ENCODE measurements around the gene UTS2R. TPM values are rescaled to one million over a fixed set of nuclear protein-coding genes. Genes with fewer than 3 reads are reported as not detected.
A peak's percentile ranks its signal among the peaks of the same experiment; 100 is the strongest.

UTS2R gene
- polyA plus RNA-seq, 1 of the 3 experiments (the other 2 are of a cell fraction), result not detected

- peak overlapping the region in 1 of 2 experiments; percentile 30; a peak in 1 of 4 replicates for H3K4me3 ChIP-seq (ENCODE audit: low read depth in 2 of 2, low read length in 1 of 2)
- peak; percentile 68 for DNase-seq
- peaks cover 82% of the 10 kb centered on the region for H3K27me3 ChIP-seq (ENCODE audit: insufficient read depth)
- H3K27ac ChIP-seq (ENCODE audit: low read depth in 2 of 2, low read length in 1 of 2), result no peak overlapping the region
- H3F3A ChIP-seq (replicated peaks; ENCODE audit: insufficient read depth), result peaks cover 5% of the 10 kb centered on the region
- no peak overlapping the region for H3K9ac ChIP-seq
- no peaks in the 10 kb centered on the region for H3K79me2 ChIP-seq (ENCODE audit: insufficient read depth)
- POLR2A ChIA-PET, result no interaction called here
- WGBS (ENCODE audit: low lambda C conversion rate), result 35% methylated on average over 16 of the region's 37 CpGs
- H3K4me2 ChIP-seq, result peak overlapping the region; percentile 72; the same call in 1 of the 2 replicates
- TF ChIP-seq CHD2 (IDR thresholded peaks at IDR 0.05; ENCODE audit: low read length, partially characterized antibody) (no peak), USF1 (IDR thresholded peaks at IDR 0.05; ENCODE audit: borderline replicate concordance, low read depth) (peak; percentile 30; the same call in 1 of the 2 replicates)
- no peaks in the 10 kb centered on the region for H3K9me2 ChIP-seq
- H3K36me3 ChIP-seq (replicated peaks in 1 of 2; ENCODE audit: control insufficient read depth in 1 of 2, insufficient read depth in 2 of 2, low read length in 1 of 2), result no peaks in the 10 kb centered on the region
- H3K4me1 ChIP-seq (ENCODE audit: control insufficient read depth in 1 of 2, insufficient read depth in 2 of 2, low read depth in 1 of 2, low read length in 1 of 2), result peaks cover 3 to 27% of the 10 kb centered on the region in 2 experiments; a peak in 2 of 4 replicates
- CTCF ChIA-PET, result interaction anchor here (0.6 to 3.1 kb wide), 11 partner anchors 9 to 139 kb away, joined by 3 to 20 read pairs (median 5); no protein-coding TSS in a partner anchor
- H2AFZ ChIP-seq (ENCODE audit: low read depth), result no peak overlapping the region
- H3K9me3 ChIP-seq, result no peaks in the 10 kb centered on the region
- no peaks in the 10 kb centered on the region for H4K20me1 ChIP-seq (ENCODE audit: insufficient read depth)
Measured at GRCh38 chr17:82373731-82374625, 2.4 kb downstream of the UTS2R start.

- Histone ChIP-seq H3K4me1 (ENCODE audit: control insufficient read depth in 1 of 2, insufficient read depth in 2 of 2, low read depth in 1 of 2, low read length in 1 of 2) (peaks cover 3 to 29% of the 10 kb centered on the region in 2 experiments; a peak in 2 of 4 replicates), H3K79me2 (ENCODE audit: insufficient read depth) (no peaks in the 10 kb centered on the region), H3K27ac (ENCODE audit: low read depth in 2 of 2, low read length in 1 of 2) (no peak overlapping the region), H3F3A (replicated peaks; ENCODE audit: insufficient read depth) (peaks cover 5% of the 10 kb centered on the region), H3K9ac (no peak overlapping the region), H3K9me2 (no peaks in the 10 kb centered on the region), H3K27me3 (ENCODE audit: insufficient read depth) (peaks cover 89% of the 10 kb centered on the region), H3K36me3 (replicated peaks in 1 of 2; ENCODE audit: control insufficient read depth in 1 of 2, insufficient read depth in 2 of 2, low read length in 1 of 2) (no peaks in the 10 kb centered on the region), H4K20me1 (ENCODE audit: insufficient read depth) (no peaks in the 10 kb centered on the region), H3K4me2 (peak overlapping the region; percentile 72; the same call in 1 of the 2 replicates), H2AFZ (ENCODE audit: low read depth) (no peak overlapping the region), H3K4me3 (ENCODE audit: low read depth in 2 of 2, low read length in 1 of 2) (peak overlapping the region; percentile 9 to 30; a peak in 1 of 4 replicates), H3K9me3 (no peaks in the 10 kb centered on the region)
- peak; percentile 83 for DNase-seq
- POLR2A ChIA-PET, result no interaction called here
- CTCF ChIA-PET, result interaction anchor here (0.7 to 3.1 kb wide), 8 partner anchors 9 to 75 kb away, joined by 3 to 20 read pairs (median 5); partner anchors contain the start of gene SECTM1
- 40% methylated on average over 49 of the region's 79 CpGs for WGBS (ENCODE audit: low lambda C conversion rate)
- TF ChIP-seq CTCF (IDR thresholded peaks at IDR 0.05) (no peak), PBX3 (IDR thresholded peaks at IDR 0.05) (no peak), USF1 (IDR thresholded peaks at IDR 0.05; ENCODE audit: borderline replicate concordance, low read depth) (no peak), REST (IDR thresholded peaks at IDR 0.05; ENCODE audit: low read depth, low read length) (no peak), TAF1 (IDR thresholded peaks at IDR 0.05; ENCODE audit: borderline replicate concordance, low read depth, low read length) (no peak), CHD2 (IDR thresholded peaks at IDR 0.05; ENCODE audit: low read length, partially characterized antibody) (no peak), YY1 (IDR thresholded peaks at IDR 0.05; ENCODE audit: low read depth) (no peak), GATA2 (CRISPR knock-in tag; IDR thresholded peaks at IDR 0.05) (no peak), GABPA (IDR thresholded peaks at IDR 0.05; ENCODE audit: low read depth) (no peak), JUND (IDR thresholded peaks at IDR 0.05) (no peak), TEAD4 (IDR thresholded peaks at IDR 0.05; ENCODE audit: borderline replicate concordance, insufficient read depth) (no peak), NFIC (IDR thresholded peaks at IDR 0.05; ENCODE audit: borderline replicate concordance) (no peak)
- TF ChIP-seq, protein P1, sequence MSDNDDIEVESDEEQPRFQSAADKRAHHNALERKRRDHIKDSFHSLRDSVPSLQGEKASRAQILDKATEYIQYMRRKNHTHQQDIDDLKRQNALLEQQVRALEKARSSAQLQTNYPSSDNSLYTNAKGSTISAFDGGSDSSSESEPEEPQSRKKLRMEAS (IDR thresholded peaks at IDR 0.05; ENCODE audit: low read depth), result no peak
Measured at GRCh38 chr17:82374626-82375331, 3.2 kb downstream of the UTS2R start.
